Suprapubic skin (tissue), 4 donors: ENCODE measurements around the gene GARIN5A. TPM values are rescaled to one million over a fixed set of nuclear protein-coding genes. Genes with fewer than 3 reads are reported as not detected.

Experiments
- DNase-seq, 2 donors: peaks; one replicate each; pipeline ENCODE4 v3.0.0-alpha.2; 2019; ENCODE audit warnings: low spot score in 2 of 2
- H3K27ac ChIP-seq: fragments of 200-600 bp; sonication (generic); one replicate; pipeline ENCODE4 v1.5.1; 2019
- H3K27me3 ChIP-seq: fragments of 200-600 bp; sonication (generic); one replicate; pipeline ENCODE4 v1.5.1; 2019
- H3K36me3 ChIP-seq: fragments of 200-600 bp; sonication (generic); one replicate; pipeline ENCODE4 v1.5.1; 2019
- H3K4me1 ChIP-seq: fragments of 200-600 bp; sonication (generic); one replicate; pipeline ENCODE4 v1.5.1; 2019
- H3K4me3 ChIP-seq: fragments of 200-600 bp; sonication (generic); one replicate; pipeline ENCODE4 v1.5.1; 2019; ENCODE audit warnings: mild to moderate bottlenecking
- H3K9me3 ChIP-seq: fragments of 200-600 bp; sonication (generic); one replicate; pipeline ENCODE4 v1.5.1; 2019
- EP300 ChIP-seq: sonication (generic); formaldehyde crosslinking; IDR thresholded peaks from one replicate; pipeline ENCODE4 v1.6.1; 2017; ENCODE audit warnings: antibody characterized with exemption
- POLR2A ChIP-seq, 2 donors: fragments of 450-650 bp; IDR thresholded peaks; one replicate each; pipeline ENCODE4 v1.6.1; 2017; ENCODE audit warnings: antibody characterized with exemption in 2 of 2, mild to moderate bottlenecking in 2 of 2, moderate library complexity in 2 of 2
- POLR2AphosphoS5 ChIP-seq, 3 donors: sonication (generic); formaldehyde crosslinking; IDR thresholded peaks; one replicate each; pipeline ENCODE4 v1.6.1; 2017; ENCODE audit warnings: antibody characterized with exemption in 3 of 3
- WGBS: methylation state at CpG from one replicate; pipeline ENCODE4 v1.1.5; 2018; 5-methylcytosine and 5-hydroxymethylcytosine counted together
- total RNA-seq, 4 donors: library from RNA; depleted of rRNA; stranded (reverse); fragments of >200 nt; gene quantifications; one replicate each; pipeline ENCODE4 v1.1.0, GENCODE V29; 2016
- TF ChIP-seq, protein P1 (sequence below), 2 donors: fragments of 200-600 bp in 1 of 2; fragments of 450-650 bp in 1 of 2; sonication (generic) in 1 of 2; IDR thresholded peaks; one replicate each; pipeline ENCODE4 v1.5.1; 2016 to 2019; ENCODE audit warnings: antibody characterized with exemption in 2 of 2, mild to moderate bottlenecking in 1 of 2, moderate library complexity in 1 of 2

GARIN5A gene
- total RNA-seq, 4 donors from 2014 or later: 3.9 to 5.0 (median 4.2) TPM; not detected in 1

- TF ChIP-seq, protein P1, sequence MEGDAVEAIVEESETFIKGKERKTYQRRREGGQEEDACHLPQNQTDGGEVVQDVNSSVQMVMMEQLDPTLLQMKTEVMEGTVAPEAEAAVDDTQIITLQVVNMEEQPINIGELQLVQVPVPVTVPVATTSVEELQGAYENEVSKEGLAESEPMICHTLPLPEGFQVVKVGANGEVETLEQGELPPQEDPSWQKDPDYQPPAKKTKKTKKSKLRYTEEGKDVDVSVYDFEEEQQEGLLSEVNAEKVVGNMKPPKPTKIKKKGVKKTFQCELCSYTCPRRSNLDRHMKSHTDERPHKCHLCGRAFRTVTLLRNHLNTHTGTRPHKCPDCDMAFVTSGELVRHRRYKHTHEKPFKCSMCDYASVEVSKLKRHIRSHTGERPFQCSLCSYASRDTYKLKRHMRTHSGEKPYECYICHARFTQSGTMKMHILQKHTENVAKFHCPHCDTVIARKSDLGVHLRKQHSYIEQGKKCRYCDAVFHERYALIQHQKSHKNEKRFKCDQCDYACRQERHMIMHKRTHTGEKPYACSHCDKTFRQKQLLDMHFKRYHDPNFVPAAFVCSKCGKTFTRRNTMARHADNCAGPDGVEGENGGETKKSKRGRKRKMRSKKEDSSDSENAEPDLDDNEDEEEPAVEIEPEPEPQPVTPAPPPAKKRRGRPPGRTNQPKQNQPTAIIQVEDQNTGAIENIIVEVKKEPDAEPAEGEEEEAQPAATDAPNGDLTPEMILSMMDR (IDR thresholded peaks at IDR 0.05): no peak
- TF ChIP-seq EP300: no peak
- Histone ChIP-seq H3K36me3 (no peaks in the 10 kb centered on the region), H3K27ac (no peak overlapping the region), H3K27me3 (no peaks in the 10 kb centered on the region), H3K9me3 (no peaks in the 10 kb centered on the region), H3K4me3 (no peak overlapping the region), H3K4me1 (no peaks in the 10 kb centered on the region)
- DNase-seq: no peak
- WGBS: 50% methylated on average over 10 of the region's 10 CpGs
Observed at GRCh38 chr19:50500753-50501151, 24.1 kb upstream of the GARIN5A start.

DNA sequence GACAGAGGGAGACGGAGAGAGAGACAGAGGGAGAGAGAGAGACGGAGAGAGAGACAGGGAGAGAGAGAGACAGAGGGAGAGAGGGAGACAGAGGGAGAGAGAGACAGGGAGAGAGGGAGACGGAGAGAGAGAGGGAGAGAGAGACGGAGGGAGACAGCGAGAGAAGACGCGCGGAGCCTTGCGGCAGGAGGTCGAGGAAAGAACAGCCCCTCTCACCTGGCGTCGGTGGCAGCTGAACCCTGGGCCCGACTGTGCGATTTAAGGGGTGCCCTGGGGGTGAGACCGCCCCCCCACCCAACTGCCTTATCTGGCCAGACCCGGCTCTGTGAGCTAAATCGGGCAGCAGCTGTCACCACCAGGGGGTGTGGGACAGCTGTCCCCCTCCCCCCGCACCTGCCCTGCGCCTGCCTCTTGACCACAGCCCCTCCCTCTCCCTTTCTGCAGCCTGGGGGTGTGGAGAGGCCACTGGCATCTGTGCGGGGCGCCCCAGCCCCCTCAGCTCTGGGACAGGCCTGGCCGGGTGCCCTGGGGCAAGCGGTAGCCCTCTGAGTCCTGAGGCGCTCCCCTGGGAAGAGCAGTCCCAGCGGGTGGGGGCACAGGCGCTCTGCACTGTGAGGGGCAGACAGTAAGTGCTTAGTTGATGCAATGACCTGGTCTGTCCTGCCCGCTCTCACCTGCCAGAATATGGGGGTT, 23.6 kb upstream of the GARIN5A start:
- no peaks in the 10 kb centered on the region for H3K36me3 ChIP-seq
- H3K27ac ChIP-seq: no peak overlapping the region
- TF ChIP-seq EP300 (no peak), POLR2A (IDR thresholded peaks at IDR 0.05) (no peak)
- TF ChIP-seq, protein P1 (IDR thresholded peaks at IDR 0.05): no peak
- no peak overlapping the region for H3K4me3 ChIP-seq
- no peak for DNase-seq
- no peaks in the 10 kb centered on the region for H3K4me1 ChIP-seq
- WGBS: 32% methylated on average over 19 of the region's 27 CpGs
- no peaks in the 10 kb centered on the region for H3K27me3 ChIP-seq
- H3K9me3 ChIP-seq: no peaks in the 10 kb centered on the region

DNA sequence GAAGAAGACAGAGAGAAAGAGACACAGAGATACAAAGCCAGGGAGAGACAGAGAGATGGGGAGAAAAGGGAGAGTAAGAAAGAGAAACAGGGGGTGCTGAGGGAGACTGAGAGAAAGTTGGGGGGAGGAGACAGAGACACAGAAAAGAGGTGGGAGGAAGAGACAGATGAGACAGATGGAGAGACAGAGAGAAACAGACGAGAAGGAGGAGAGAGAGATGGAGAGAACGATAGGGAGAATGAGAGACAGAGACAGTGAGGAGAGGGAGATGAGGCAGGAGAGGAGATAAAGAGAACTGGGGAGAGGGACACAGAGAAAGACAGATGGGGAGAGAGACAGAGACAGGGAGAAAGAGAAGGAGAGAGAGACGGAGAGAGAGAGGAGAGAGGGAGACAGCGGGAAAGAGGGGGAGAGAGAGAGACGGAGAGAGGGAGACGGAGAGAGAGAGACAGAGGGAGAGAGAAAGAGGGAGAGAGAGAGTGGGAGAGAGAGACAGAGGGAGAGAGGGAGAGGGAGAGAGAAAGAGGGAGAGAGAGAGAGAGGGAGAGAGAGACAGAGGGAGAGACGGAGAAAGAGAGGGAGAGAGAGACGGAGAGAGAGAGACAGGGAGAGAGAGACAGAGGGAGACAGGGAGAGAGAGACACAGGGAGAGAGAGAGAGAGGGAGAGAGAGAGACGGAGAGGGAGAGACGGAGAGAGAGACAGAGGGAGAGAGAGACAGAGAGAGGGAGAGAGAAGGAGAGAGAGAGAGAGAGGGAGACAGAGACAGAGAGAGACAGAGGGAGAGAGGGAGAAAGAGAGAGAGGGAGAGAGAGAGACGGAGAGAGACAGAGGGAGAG, 21.8 kb upstream of the GARIN5A start:
- H3K36me3 ChIP-seq: no peaks in the 10 kb centered on the region
- TF ChIP-seq, protein P1 (IDR thresholded peaks at IDR 0.05): no peak
- TF ChIP-seq POLR2AphosphoS5 (IDR thresholded peaks at IDR 0.05): no peak
- no peak for TF ChIP-seq POLR2A (IDR thresholded peaks at IDR 0.05)
- TF ChIP-seq EP300: no peak
- H3K9me3 ChIP-seq: no peaks in the 10 kb centered on the region
- no peak overlapping the region for H3K4me3 ChIP-seq
- no peak for DNase-seq
- H3K27ac ChIP-seq: no peak overlapping the region
- WGBS: 74% methylated on average over 11 of the region's 11 CpGs
- H3K27me3 ChIP-seq: no peaks in the 10 kb centered on the region
- no peaks in the 10 kb centered on the region for H3K4me1 ChIP-seq

GRCh38 chr19:50497022-50497405, 20.4 kb upstream of the GARIN5A start:
- Histone ChIP-seq H3K27ac (no peak overlapping the region), H3K36me3 (no peaks in the 10 kb centered on the region)
- 63% methylated on average over 8 of the region's 8 CpGs for WGBS

More at GRCh38 chr19:50497022-50497405, 20.4 kb upstream of the GARIN5A start:
- Histone ChIP-seq H3K27me3 (no peaks in the 10 kb centered on the region), H3K4me1 (no peaks in the 10 kb centered on the region), H3K4me3 (no peak overlapping the region), H3K9me3 (no peaks in the 10 kb centered on the region)
- TF ChIP-seq EP300 (no peak), POLR2A (IDR thresholded peaks at IDR 0.05) (no peak), POLR2AphosphoS5 (IDR thresholded peaks at IDR 0.05) (no peak)
- TF ChIP-seq, protein P1 (IDR thresholded peaks at IDR 0.05): no peak
- no peak for DNase-seq
